Mucosa of rectum (tissue), 2 donors: ENCODE data around the gene KCNIP2.
A peak's percentile ranks its signal among the peaks of the same experiment; 100 is the strongest.
"Not testable (repeated sequence)": the region's sequence is repeated elsewhere in the genome, so short reads cannot be mapped to it uniquely, and the experiment has no call there.

Experiments
- H3K27ac ChIP-seq, 2 donors: one replicate each; pipeline ENCODE4 v1.7.0; 2013; ENCODE audit warnings: inconsistent platforms in 2 of 2, low read depth in 2 of 2, low read length in 2 of 2
- H3K27me3 ChIP-seq, 2 donors: one replicate each; pipeline ENCODE4 v1.7.0; 2013; ENCODE audit warnings: low read length in 2 of 2; ENCODE audit not compliant: control insufficient read depth in 2 of 2, insufficient read depth in 2 of 2
- H3K36me3 ChIP-seq, 2 donors: one replicate each; pipeline ENCODE4 v1.7.0; 2013; ENCODE audit warnings: low read length in 2 of 2; ENCODE audit not compliant: control insufficient read depth in 2 of 2, insufficient read depth in 2 of 2
- H3K4me1 ChIP-seq, 2 donors: one replicate each; pipeline ENCODE4 v1.7.0; 2013; ENCODE audit warnings: low read length in 2 of 2, mild to moderate bottlenecking in 1 of 2; ENCODE audit not compliant: control insufficient read depth in 2 of 2, insufficient read depth in 2 of 2
- H3K4me3 ChIP-seq, 2 donors: one replicate each; pipeline ENCODE4 v1.7.0; 2013; ENCODE audit warnings: low read length in 2 of 2
- H3K9ac ChIP-seq, 2 donors: one replicate each; pipeline ENCODE4 v1.7.0; 2013; ENCODE audit warnings: low read length in 2 of 2, low read depth in 1 of 2, mild to moderate bottlenecking in 1 of 2
- H3K9me3 ChIP-seq, 2 donors: one replicate each; pipeline ENCODE4 v1.7.0; 2013; ENCODE audit warnings: low read length in 2 of 2; ENCODE audit not compliant: control insufficient read depth in 2 of 2
- donor health status: healthy.
- donor health status: Normal muscosa, but diverticular disease.

KCNIP2 gene

GRCh38 chr10:101816376-101816775, 27.2 kb downstream of the KCNIP2 start:
- Histone ChIP-seq H3K4me3 (peak overlapping the region; percentile 98 to 100), H3K36me3 (peaks cover 10 to 12% of the 10 kb centered on the region in 2 donors), H3K4me1 (peaks cover 15% of the 10 kb centered on the region in 2 donors), H3K27ac (no peak overlapping the region), H3K9ac (peak overlapping the region; percentile 90 to 99), H3K9me3 (no peaks in the 10 kb centered on the region), H3K27me3 (no peaks in the 10 kb centered on the region)

- Histone ChIP-seq H3K27me3 (no peaks in the 10 kb centered on the region), H3K9me3 (no peaks in the 10 kb centered on the region), H3K27ac (no peak overlapping the region), H3K9ac (no peak overlapping the region), H3K4me1 (peaks cover 15% of the 10 kb centered on the region in 2 donors), H3K36me3 (peaks cover 17 to 19% of the 10 kb centered on the region in 2 donors), H3K4me3 (peak overlapping the region; percentile 98 to 100)
Observed at GRCh38 chr10:101814466-101815071, 29.0 kb downstream of the KCNIP2 start.

GRCh38 chr10:101812606-101813005, 31.0 kb downstream of the KCNIP2 start:
- Histone ChIP-seq H3K27me3 (no peaks in the 10 kb centered on the region), H3K36me3 (peaks cover 25 to 33% of the 10 kb centered on the region in 2 donors), H3K4me1 (peaks cover 5 to 7% of the 10 kb centered on the region in 2 donors), H3K4me3 (no peak overlapping the region), H3K27ac (no peak overlapping the region), H3K9ac (no peak overlapping the region), H3K9me3 (no peaks in the 10 kb centered on the region)

GRCh38 chr10:101807158-101807557, 36.4 kb downstream of the KCNIP2 start:
- Histone ChIP-seq H3K9ac (no peak overlapping the region), H3K4me3 (no peak overlapping the region), H3K4me1 (no peaks in the 10 kb centered on the region), H3K27ac (no peak overlapping the region), H3K36me3 (peaks cover 43 to 67% of the 10 kb centered on the region in 2 donors), H3K27me3 (no peaks in the 10 kb centered on the region), H3K9me3 (no peaks in the 10 kb centered on the region)

GRCh38 chr10:101803511-101803910, 40.1 kb downstream of the KCNIP2 start:
- Histone ChIP-seq H3K4me3 (no peak overlapping the region), H3K9ac (no peak overlapping the region), H3K36me3 (peaks cover 58 to 79% of the 10 kb centered on the region in 2 donors), H3K9me3 (no peaks in the 10 kb centered on the region), H3K4me1 (no peaks in the 10 kb centered on the region), H3K27ac (no peak overlapping the region), H3K27me3 (no peaks in the 10 kb centered on the region)

GRCh38 chr10:101797403-101798059, 46.1 kb downstream of the KCNIP2 start:
- Histone ChIP-seq H3K4me1 (no peaks in the 10 kb centered on the region), H3K9me3 (no peaks in the 10 kb centered on the region), H3K4me3 (no peak overlapping the region), H3K27ac (no peak overlapping the region), H3K36me3 (peaks cover 73 to 89% of the 10 kb centered on the region in 2 donors), H3K27me3 (no peaks in the 10 kb centered on the region), H3K9ac (no peak overlapping the region)

GRCh38 chr10:101793526-101793925, 50.1 kb downstream of the KCNIP2 start:
- H3K4me1 ChIP-seq = no peaks in the 10 kb centered on the region
- no peak overlapping the region for H3K9ac ChIP-seq
- H3K36me3 ChIP-seq = peaks cover 68 to 87% of the 10 kb centered on the region in 2 donors
- H3K4me3 ChIP-seq = no peak overlapping the region
- no peaks in the 10 kb centered on the region for H3K9me3 ChIP-seq
- H3K27me3 ChIP-seq = no peaks in the 10 kb centered on the region
- H3K27ac ChIP-seq = no peak overlapping the region

GRCh38 chr10:101789686-101790085, 53.9 kb downstream of the KCNIP2 start:
- H3K27me3 ChIP-seq = no peaks in the 10 kb centered on the region
- H3K4me1 ChIP-seq = no peaks in the 10 kb centered on the region
- no peak overlapping the region for H3K9ac ChIP-seq
- H3K9me3 ChIP-seq = no peaks in the 10 kb centered on the region
- H3K27ac ChIP-seq = no peak overlapping the region
- no peak overlapping the region for H3K4me3 ChIP-seq
- H3K36me3 ChIP-seq = peaks cover 60 to 77% of the 10 kb centered on the region in 2 donors

GRCh38 chr10:101789231-101789630, 54.4 kb downstream of the KCNIP2 start:
- H3K4me1 ChIP-seq, H3K27ac ChIP-seq, H3K9me3 ChIP-seq, H3K9ac ChIP-seq, H3K27me3 ChIP-seq, H3K4me3 ChIP-seq: not testable (repeated sequence)
- peaks cover 56 to 75% of the 10 kb centered on the region in 2 donors for H3K36me3 ChIP-seq

- Histone ChIP-seq H3K9me3 (no peaks in the 10 kb centered on the region), H3K4me3 (no peak overlapping the region), H3K9ac (no peak overlapping the region), H3K27me3 (no peaks in the 10 kb centered on the region), H3K27ac (no peak overlapping the region), H3K4me1 (peaks cover 13 to 19% of the 10 kb centered on the region in 2 donors), H3K36me3 (peaks cover 33 to 44% of the 10 kb centered on the region in 2 donors)
Observed at GRCh38 chr10:101785801-101786200, 57.8 kb downstream of the KCNIP2 start.
